Measurements from ENCODE around the gene GNAS. TPM values are rescaled to one million over a fixed set of nuclear protein-coding genes. Genes with fewer than 3 reads are reported as not detected.

The GNAS gene
- total RNA-seq: 100 to 1,000 TPM; 513 to 854 (median 781) TPM

DNA sequence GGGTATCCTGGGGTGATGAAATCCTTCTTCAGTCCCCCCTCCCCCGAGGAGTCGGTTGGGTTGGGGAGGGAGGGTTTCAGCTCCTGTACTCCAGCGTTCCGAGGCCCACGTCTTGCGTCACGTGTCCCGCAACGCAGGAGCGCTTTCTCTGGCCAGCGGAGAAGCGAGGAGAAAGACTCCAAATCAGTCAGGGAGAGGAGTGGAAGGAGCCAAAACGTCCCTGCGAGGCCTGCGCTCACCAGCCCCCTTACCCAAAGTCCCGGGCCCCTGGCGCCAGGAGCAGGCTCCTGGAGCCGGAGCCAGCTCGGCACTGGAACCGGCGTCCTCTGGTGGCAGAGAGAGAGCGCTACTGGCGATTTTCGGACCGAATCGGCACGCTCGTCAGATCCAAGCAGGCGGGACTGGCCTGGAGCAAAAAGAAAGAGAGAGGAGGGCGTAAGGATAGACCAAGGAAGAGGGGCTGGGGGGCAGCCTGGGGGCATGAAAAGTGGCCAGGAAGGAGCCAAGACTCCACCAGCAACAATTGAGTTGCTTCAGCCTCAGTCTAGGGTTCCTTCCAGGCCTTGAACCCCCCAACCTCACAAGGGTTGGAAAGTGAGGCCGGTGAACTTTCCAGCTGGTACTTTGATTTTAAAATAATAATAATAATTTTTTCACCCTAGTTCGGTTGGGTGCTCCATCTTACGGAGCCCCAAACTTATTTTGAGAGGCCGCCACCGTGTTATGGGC is at the start of gene GNAS:
Gene GNAS (plus strand): TSS at position 174 of the 729 bp plus-strand sequence.
- H3K27ac ChIP-seq: peak within 1 kb of the TSS in 2 of 4 donors; percentile 51 to 60
- H3K36me3 ChIP-seq: no peaks in the 10 kb centered on the region
- in situ Hi-C loops (cut with MboI; ENCODE audit: low sequenced_read_pairs in 4 of 4): loop anchor here in 3 of 4 donors (25.0 kb wide), 3 partner anchors 560 to 615 kb away; partner anchors contain the start of gene ANKRD60 (in 1 of the 3)
- H3K4me1 ChIP-seq: no peaks in the 10 kb centered on the region
- TF ChIP-seq, protein P1, sequence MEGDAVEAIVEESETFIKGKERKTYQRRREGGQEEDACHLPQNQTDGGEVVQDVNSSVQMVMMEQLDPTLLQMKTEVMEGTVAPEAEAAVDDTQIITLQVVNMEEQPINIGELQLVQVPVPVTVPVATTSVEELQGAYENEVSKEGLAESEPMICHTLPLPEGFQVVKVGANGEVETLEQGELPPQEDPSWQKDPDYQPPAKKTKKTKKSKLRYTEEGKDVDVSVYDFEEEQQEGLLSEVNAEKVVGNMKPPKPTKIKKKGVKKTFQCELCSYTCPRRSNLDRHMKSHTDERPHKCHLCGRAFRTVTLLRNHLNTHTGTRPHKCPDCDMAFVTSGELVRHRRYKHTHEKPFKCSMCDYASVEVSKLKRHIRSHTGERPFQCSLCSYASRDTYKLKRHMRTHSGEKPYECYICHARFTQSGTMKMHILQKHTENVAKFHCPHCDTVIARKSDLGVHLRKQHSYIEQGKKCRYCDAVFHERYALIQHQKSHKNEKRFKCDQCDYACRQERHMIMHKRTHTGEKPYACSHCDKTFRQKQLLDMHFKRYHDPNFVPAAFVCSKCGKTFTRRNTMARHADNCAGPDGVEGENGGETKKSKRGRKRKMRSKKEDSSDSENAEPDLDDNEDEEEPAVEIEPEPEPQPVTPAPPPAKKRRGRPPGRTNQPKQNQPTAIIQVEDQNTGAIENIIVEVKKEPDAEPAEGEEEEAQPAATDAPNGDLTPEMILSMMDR (IDR thresholded peaks at IDR 0.05 in 4 of 5, conservative IDR thresholded peaks at IDR 0.05 in 1 of 5): peak; percentile 51 to 77 (median 61)
- TF ChIP-seq POLR2A (IDR thresholded peaks at IDR 0.05): no peak
- no peaks in the 10 kb centered on the region for H3K9me3 ChIP-seq
- DNase-seq (peak in 1 of 2 donors; percentile 46), ATAC-seq (peak in 1 of 2 donors; percentile 71)
- H3K27me3 ChIP-seq: peaks cover 29 to 38% (median 36%) of the 10 kb centered on the region in 3 donors
- H3K4me3 ChIP-seq: peak within 1 kb of the TSS; percentile 53 to 64 (median 58)
- intact Hi-C loops (cut with DNase I; ENCODE audit: low total_unique reads): loop anchor here (1.0 to 10.0 kb wide), 2 partner anchors 30 to 198 kb away; partner anchors contain the start of gene STX16

DNA sequence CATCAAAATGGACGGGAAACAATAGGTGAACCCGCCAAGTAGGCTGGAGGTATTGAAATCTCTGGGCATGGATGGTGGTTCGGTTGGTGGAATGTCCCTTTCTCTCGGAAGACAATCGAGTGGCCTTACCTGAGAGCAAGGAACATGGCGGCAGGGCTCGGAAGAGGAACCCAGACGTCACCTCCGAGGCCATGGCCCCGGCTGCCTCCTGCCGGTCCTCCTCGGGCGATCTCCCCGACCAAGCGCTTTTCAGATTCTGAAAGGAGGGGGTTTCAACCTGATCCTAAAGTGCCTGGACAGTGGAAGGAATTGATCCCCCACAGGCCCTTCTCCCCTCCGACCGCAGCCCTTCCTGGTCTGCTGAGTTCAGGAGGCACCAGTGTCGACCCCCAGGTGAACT is 49.0 kb upstream of the GNAS start:
- ATAC-seq: no peak
- Histone ChIP-seq H3K9me3 (no peaks in the 10 kb centered on the region), H3K4me3 (no peak overlapping the region), H3K36me3 (no peaks in the 10 kb centered on the region), H3K4me1 (no peaks in the 10 kb centered on the region), H3K27me3 (peaks cover 0 to 4% (median 0%) of the 10 kb centered on the region in 3 donors), H3K27ac (no peak overlapping the region)
- no peak for TF ChIP-seq POLR2A (IDR thresholded peaks at IDR 0.05)
- TF ChIP-seq, protein P1 (IDR thresholded peaks at IDR 0.05 in 4 of 5, conservative IDR thresholded peaks at IDR 0.05 in 1 of 5): no peak
- in situ Hi-C loops (cut with MboI; ENCODE audit: low sequenced_read_pairs in 4 of 4) (no loop called here), intact Hi-C loops (cut with DNase I; ENCODE audit: low total_unique reads) (no loop called here)
- no peak for DNase-seq

DNA sequence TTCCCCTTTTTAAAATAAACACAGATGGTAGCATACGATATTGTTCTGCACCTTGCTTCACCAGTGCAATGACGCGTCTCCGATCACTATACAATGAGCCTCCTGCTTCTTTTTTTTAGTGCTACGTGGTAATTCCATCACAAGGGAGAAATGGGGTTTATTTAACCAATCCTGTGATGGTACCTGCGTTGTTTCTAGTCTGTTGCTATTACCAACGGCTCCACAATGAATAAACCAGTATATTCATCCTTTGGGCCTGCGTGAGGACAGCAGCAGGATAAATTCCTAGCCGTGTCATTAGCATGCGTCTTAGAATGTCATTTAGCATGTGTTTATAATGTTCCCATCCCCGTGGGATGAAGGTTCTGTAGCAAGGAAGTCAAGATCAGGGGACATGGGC is 44.7 kb upstream of the GNAS start:
- in situ Hi-C loops (cut with MboI; ENCODE audit: low sequenced_read_pairs in 4 of 4) (no loop called here), intact Hi-C loops (cut with DNase I; ENCODE audit: low total_unique reads) (no loop called here)
- H3K4me1 ChIP-seq: no peaks in the 10 kb centered on the region
- peaks cover 0 to 8% (median 4%) of the 10 kb centered on the region in 3 donors for H3K27me3 ChIP-seq
- ATAC-seq: no peak
- TF ChIP-seq POLR2A (IDR thresholded peaks at IDR 0.05): no peak
- TF ChIP-seq, protein P1 (IDR thresholded peaks at IDR 0.05 in 4 of 5, conservative IDR thresholded peaks at IDR 0.05 in 1 of 5): no peak
- no peak overlapping the region for H3K27ac ChIP-seq
- H3K36me3 ChIP-seq: no peaks in the 10 kb centered on the region
- H3K4me3 ChIP-seq: no peak overlapping the region
- DNase-seq: no peak
- no peaks in the 10 kb centered on the region for H3K9me3 ChIP-seq

DNA sequence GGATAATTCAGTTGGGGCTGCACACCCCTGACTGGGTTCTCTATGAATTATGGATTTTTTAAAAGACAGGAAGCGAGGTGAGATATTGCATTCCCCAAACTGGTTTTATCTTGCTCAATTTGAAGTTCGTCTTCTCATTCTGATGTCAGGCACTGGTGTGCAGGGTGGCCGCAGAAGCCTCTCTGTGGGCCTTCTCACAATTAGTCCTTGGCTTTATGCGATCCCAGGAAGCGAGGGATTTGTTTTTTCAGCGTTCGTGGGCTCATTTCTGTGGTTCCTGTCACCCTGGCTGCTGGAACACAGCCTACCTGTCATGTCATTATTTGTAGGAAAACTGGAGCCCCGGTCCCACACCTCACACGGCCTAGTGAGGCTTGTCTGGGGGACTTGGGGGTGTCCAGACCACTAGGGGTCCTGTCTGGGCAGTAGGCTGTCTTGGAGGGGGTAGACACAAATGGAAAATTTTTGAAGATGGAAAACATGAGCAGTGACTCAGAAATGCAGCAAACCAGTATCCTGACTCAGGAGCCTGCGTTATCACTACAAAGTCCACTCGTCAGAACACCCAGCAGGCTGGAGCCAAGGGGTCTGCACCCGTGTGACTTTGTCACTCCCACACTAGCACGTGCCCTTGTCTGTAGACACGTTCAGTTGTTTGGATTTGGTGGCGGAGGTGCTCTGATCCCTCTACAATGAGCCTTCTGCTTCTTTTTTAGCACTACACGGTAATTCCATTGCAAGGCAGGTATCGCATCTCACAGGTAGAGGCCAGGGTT is 44.1 kb upstream of the GNAS start:
- TF ChIP-seq, protein P1 (IDR thresholded peaks at IDR 0.05 in 4 of 5, conservative IDR thresholded peaks at IDR 0.05 in 1 of 5): no peak
- no peak for TF ChIP-seq POLR2A (IDR thresholded peaks at IDR 0.05)
- no peak overlapping the region for H3K27ac ChIP-seq
- DNase-seq (no peak), ATAC-seq (no peak)
- H3K36me3 ChIP-seq: no peaks in the 10 kb centered on the region
- H3K4me3 ChIP-seq: no peak overlapping the region
- no peaks in the 10 kb centered on the region for H3K9me3 ChIP-seq
- in situ Hi-C loops (cut with MboI; ENCODE audit: low sequenced_read_pairs in 4 of 4) (no loop called here), intact Hi-C loops (cut with DNase I; ENCODE audit: low total_unique reads) (no loop called here)
- no peaks in the 10 kb centered on the region for H3K4me1 ChIP-seq
- peaks cover 0 to 8% (median 4%) of the 10 kb centered on the region in 3 donors for H3K27me3 ChIP-seq
